ENCODE measurements around the gene PXYLP1. TPM values are rescaled to one million over a fixed set of nuclear protein-coding genes. Genes with fewer than 3 reads are reported as not detected.

Gene PXYLP1
- total and polyA plus RNA-seq, 10 of the 15 experiments (the other 5 are each of a cell fraction or from before 2014, with no cell fraction given), result 0.06 to 1.7 (median 0.35) TPM

DNA sequence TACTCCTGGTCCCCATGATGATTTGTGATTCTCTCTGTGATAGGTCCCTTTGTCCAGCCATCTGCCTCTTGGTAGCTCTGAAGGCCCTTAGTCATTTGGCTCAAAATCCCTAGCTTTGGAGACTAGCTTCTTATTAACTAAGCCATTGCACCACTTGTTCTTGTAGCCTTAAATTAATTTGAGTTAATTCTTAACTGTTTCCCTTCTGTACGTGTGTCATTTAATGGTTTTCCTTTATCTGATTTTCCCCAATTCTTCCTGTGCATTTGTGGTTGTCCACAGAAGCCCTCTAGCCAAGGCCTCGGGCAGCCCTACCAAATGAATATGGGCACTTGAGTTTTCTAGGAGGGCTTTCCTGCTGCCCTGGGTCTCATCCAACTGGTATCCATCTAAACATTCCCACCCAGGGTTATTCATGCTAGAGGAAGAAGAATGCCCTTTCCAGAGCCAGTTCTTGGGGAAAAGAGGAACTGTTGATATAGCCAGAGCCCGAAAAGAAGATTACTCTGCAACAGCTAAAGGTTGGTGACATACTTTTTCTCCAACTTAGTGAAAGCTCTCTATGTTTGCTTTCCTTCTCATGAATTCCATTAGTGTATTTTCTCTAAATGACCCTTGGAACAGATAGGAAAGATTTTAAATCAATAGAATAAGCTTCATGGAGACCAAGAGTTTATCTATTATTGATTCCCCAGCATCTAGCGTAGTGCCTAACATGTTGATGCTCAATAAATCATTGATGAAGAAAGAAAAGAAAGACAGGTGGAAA is 92.5 kb downstream of the PXYLP1 start:
- in situ Hi-C loops (cut with MboI) (no loop called here), intact Hi-C loops (cut with micrococcal nuclease; ENCODE audit: unreplicated experiment) (no loop called here)
- POLR2A ChIA-PET, result interaction anchor here (1.0 to 1.3 kb wide), 3 partner anchors 12 to 92 kb away, joined by 3 read pairs; no protein-coding TSS in a partner anchor
- no peaks in the 10 kb centered on the region for H4K20me1 ChIP-seq (ENCODE audit: control insufficient read depth, insufficient read depth)
- H3K27ac ChIP-seq (ENCODE audit: control insufficient read depth, insufficient read depth), result no peak overlapping the region
- peaks cover 1% of the 10 kb centered on the region; the same call in 2 of the 3 replicates for H3K9me3 ChIP-seq (replicated peaks; ENCODE audit: control insufficient read depth, insufficient read depth, low read length)
- H3K4me2 ChIP-seq (ENCODE audit: control insufficient read depth, insufficient read depth), result no peak overlapping the region
- no peaks in the 10 kb centered on the region for H3K36me3 ChIP-seq (ENCODE audit: control insufficient read depth in 2 of 2, insufficient read depth in 2 of 2, low read length in 1 of 2)
- FAIRE-seq (no peak), DNase-seq (ENCODE audit: low read depth, low spot score) (no peak), ATAC-seq (no peak)
- no peaks in the 10 kb centered on the region for H3K27me3 ChIP-seq (replicated peaks in 1 of 2; ENCODE audit: control insufficient read depth in 2 of 2, insufficient read depth in 2 of 2, low read length in 1 of 2)
- no peak overlapping the region for H3K4me3 ChIP-seq
- SMC1A ChIA-PET (ENCODE audit: uncharacterized antibody, unreplicated experiment), result interaction anchor here (0.6 to 9.9 kb wide), 10 partner anchors 10 to 131 kb away, joined by 3 to 98 read pairs (median 4); no protein-coding TSS in a partner anchor
- 85% methylated on average over 4 of the region's 4 CpGs for WGBS (ENCODE audit: insufficient coverage, insufficient replicate concordance, low lambda C conversion rate, missing lambda C conversion rate)
- no peaks in the 10 kb centered on the region for H3K79me2 ChIP-seq (ENCODE audit: control insufficient read depth, insufficient read depth, low read length)
- CTCF ChIA-PET, result interaction anchor here (1.0 to 5.1 kb wide), 9 partner anchors 9 to 131 kb away, joined by 3 to 34 read pairs (median 4); no protein-coding TSS in a partner anchor
- no peak overlapping the region for H3K9ac ChIP-seq (ENCODE audit: control insufficient read depth, insufficient read depth, low read length)
- RAD21 ChIA-PET (ENCODE audit: unreplicated experiment), result interaction anchor here (0.7 to 3.0 kb wide), 4 partner anchors 12 to 118 kb away, joined by 3 to 20 read pairs (median 9); no protein-coding TSS in a partner anchor
- peaks cover 21% of the 10 kb centered on the region for H3K4me1 ChIP-seq (ENCODE audit: control insufficient read depth, insufficient read depth, low read length)
- BruUV-seq (replicated peaks), result no TSS peak
- TF ChIP-seq RAD21 (IDR thresholded peaks at IDR 0.05; ENCODE audit: insufficient read depth, low read depth, low read length) (no peak), ZNF207 (IDR thresholded peaks at IDR 0.05; ENCODE audit: borderline replicate concordance) (no peak), SIX5 (IDR thresholded peaks at IDR 0.05; ENCODE audit: low read depth, low read length, severe bottlenecking) (no peak), CHD2 (IDR thresholded peaks at IDR 0.05; ENCODE audit: borderline replicate concordance, low read depth, low read length) (no peak), WRNIP1 (IDR thresholded peaks at IDR 0.05; ENCODE audit: borderline replicate concordance, low read depth, low read length) (no peak), ETV6 (conservative IDR thresholded peaks at IDR 0.05 in 1 of 2, IDR thresholded peaks at IDR 0.05 in 1 of 2; ENCODE audit: borderline replicate concordance in 1 of 2, low read depth in 1 of 2) (no peak), IKZF2 (IDR thresholded peaks at IDR 0.05) (no peak), HCFC1 (IDR thresholded peaks at IDR 0.05; ENCODE audit: low read length) (no peak), NR2F1 (conservative IDR thresholded peaks at IDR 0.05) (no peak), SREBF1 (IDR thresholded peaks at IDR 0.05; ENCODE audit: low read length) (no peak), SUZ12 (IDR thresholded peaks at IDR 0.05; ENCODE audit: unreplicated experiment) (no peak)
- TF ChIP-seq, protein P1, sequence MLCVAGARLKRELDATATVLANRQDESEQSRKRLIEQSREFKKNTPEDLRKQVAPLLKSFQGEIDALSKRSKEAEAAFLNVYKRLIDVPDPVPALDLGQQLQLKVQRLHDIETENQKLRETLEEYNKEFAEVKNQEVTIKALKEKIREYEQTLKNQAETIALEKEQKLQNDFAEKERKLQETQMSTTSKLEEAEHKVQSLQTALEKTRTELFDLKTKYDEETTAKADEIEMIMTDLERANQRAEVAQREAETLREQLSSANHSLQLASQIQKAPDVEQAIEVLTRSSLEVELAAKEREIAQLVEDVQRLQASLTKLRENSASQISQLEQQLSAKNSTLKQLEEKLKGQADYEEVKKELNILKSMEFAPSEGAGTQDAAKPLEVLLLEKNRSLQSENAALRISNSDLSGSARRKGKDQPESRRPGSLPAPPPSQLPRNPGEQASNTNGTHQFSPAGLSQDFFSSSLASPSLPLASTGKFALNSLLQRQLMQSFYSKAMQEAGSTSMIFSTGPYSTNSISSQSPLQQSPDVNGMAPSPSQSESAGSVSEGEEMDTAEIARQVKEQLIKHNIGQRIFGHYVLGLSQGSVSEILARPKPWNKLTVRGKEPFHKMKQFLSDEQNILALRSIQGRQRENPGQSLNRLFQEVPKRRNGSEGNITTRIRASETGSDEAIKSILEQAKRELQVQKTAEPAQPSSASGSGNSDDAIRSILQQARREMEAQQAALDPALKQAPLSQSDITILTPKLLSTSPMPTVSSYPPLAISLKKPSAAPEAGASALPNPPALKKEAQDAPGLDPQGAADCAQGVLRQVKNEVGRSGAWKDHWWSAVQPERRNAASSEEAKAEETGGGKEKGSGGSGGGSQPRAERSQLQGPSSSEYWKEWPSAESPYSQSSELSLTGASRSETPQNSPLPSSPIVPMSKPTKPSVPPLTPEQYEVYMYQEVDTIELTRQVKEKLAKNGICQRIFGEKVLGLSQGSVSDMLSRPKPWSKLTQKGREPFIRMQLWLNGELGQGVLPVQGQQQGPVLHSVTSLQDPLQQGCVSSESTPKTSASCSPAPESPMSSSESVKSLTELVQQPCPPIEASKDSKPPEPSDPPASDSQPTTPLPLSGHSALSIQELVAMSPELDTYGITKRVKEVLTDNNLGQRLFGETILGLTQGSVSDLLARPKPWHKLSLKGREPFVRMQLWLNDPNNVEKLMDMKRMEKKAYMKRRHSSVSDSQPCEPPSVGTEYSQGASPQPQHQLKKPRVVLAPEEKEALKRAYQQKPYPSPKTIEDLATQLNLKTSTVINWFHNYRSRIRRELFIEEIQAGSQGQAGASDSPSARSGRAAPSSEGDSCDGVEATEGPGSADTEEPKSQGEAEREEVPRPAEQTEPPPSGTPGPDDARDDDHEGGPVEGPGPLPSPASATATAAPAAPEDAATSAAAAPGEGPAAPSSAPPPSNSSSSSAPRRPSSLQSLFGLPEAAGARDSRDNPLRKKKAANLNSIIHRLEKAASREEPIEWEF (IDR thresholded peaks at IDR 0.05; ENCODE audit: insufficient replicate concordance, low read depth, low read length), result no peak
- TF ChIP-seq, protein P2, sequence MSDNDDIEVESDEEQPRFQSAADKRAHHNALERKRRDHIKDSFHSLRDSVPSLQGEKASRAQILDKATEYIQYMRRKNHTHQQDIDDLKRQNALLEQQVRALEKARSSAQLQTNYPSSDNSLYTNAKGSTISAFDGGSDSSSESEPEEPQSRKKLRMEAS (IDR thresholded peaks at IDR 0.05; ENCODE audit: low read depth, low read length), result no peak
- no peak overlapping the region for H2AFZ ChIP-seq (ENCODE audit: control insufficient read depth, low read depth, low read length)

Measured in GM12878 (cell line).